ENCODE data around the gene ZSCAN22. TPM values are rescaled to one million over a fixed set of nuclear protein-coding genes. Genes with fewer than 3 reads are reported as not detected.

ZSCAN22 gene
- total RNA-seq, 1 donor from 2014 or later = 3.9 TPM

DNA sequence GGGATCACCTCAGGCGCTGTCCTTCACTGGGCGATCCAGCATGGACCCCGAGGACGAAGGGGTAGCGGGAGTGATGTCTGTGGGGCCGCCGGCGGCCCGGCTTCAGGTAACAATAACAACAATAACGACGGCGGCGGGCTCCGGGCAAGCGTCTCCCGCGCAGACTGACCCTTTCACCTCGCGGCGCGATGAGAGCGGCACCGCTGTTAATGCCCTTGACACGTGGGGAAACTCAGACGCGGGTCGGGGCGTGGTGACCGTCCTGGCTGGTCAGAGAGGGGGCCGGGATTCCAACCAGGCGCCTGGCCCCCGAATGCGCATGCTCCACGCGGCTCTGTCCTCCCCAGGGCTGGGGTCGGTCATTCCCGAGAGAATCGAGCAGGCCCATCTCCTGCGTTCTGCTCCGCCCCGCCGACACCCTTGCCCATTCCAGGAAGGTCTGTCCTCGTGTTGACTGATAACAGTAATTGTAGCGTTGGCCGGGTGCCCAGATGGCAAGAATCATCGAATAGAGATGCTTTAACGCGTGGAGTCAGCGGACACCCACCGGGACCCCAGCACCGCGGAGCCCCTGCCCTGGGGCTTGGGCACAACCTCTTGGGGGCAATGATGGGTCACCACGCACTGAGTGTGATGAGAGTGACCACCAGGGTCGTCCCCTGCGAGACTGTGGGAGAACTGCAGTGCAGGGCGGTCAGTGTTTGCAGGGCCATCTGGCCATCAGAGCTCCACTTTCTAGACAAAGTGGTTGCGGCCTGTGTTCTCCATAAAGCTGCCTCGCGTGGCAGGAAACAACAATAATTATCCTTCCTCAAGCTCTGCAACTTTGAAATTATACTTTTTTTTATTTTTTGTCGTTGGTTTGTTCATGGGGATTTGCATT, 47.5 kb upstream of the ZSCAN22 start:
- peak overlapping the region; percentile 92 for H3K27ac ChIP-seq
- no peaks in the 10 kb centered on the region for H3K27me3 ChIP-seq
- peaks cover 30% of the 10 kb centered on the region for H3K4me1 ChIP-seq
- H3K9me3 ChIP-seq = peaks cover 9% of the 10 kb centered on the region
- H3K36me3 ChIP-seq = peaks cover 0 to 26% of the 10 kb centered on the region in 2 donors
- H3K4me3 ChIP-seq = peak overlapping the region; percentile 69 to 100
- intact Hi-C loops (cut with DNase I) = no loop called here
- TF ChIP-seq POLR2AphosphoS5 (IDR thresholded peaks at IDR 0.05; ENCODE audit: insufficient read depth in 1 of 2, low read depth in 1 of 2) = peak in 1 of 2 donors; percentile 70
- TF ChIP-seq, protein P1, sequence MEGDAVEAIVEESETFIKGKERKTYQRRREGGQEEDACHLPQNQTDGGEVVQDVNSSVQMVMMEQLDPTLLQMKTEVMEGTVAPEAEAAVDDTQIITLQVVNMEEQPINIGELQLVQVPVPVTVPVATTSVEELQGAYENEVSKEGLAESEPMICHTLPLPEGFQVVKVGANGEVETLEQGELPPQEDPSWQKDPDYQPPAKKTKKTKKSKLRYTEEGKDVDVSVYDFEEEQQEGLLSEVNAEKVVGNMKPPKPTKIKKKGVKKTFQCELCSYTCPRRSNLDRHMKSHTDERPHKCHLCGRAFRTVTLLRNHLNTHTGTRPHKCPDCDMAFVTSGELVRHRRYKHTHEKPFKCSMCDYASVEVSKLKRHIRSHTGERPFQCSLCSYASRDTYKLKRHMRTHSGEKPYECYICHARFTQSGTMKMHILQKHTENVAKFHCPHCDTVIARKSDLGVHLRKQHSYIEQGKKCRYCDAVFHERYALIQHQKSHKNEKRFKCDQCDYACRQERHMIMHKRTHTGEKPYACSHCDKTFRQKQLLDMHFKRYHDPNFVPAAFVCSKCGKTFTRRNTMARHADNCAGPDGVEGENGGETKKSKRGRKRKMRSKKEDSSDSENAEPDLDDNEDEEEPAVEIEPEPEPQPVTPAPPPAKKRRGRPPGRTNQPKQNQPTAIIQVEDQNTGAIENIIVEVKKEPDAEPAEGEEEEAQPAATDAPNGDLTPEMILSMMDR (IDR thresholded peaks at IDR 0.05) = no peak
- no peak for DNase-seq (ENCODE audit: extremely low spot score in 2 of 2)

DNA sequence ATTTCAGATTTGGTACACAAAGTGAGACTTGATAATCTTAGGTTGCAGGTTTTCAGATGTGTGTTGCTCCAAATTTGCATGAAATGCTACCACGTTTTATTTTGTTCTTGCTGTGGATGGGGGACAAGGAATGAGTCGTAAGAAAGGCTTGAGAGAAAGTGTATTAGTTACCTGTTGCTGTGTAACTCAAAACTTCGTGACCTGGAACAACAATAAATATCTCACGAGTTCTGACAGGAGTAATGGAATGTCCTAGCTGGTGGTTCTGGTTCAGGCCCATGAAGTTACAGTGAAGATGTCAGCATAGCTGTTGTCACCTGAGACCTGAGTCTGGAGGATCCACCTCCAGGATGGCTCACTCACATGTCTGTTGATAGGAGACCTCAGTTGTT, 46.9 kb upstream of the ZSCAN22 start:
- intact Hi-C loops (cut with DNase I) = loop anchor here (1.0 kb wide), 1 partner anchor 28 kb away; no protein-coding TSS in a partner anchor
- no peak for TF ChIP-seq POLR2A (IDR thresholded peaks at IDR 0.05)
- TF ChIP-seq, protein P1 (IDR thresholded peaks at IDR 0.05) = no peak
- TF ChIP-seq POLR2AphosphoS5 (IDR thresholded peaks at IDR 0.05; ENCODE audit: insufficient read depth in 1 of 2, low read depth in 1 of 2) = no peak
- Histone ChIP-seq H3K9me3 (peaks cover 3% of the 10 kb centered on the region), H3K36me3 (peaks cover 0 to 24% of the 10 kb centered on the region in 2 donors), H3K4me1 (peaks cover 30% of the 10 kb centered on the region), H3K27me3 (no peaks in the 10 kb centered on the region), H3K27ac (no peak overlapping the region), H3K4me3 (peak overlapping the region; percentile 69 to 100)
- no peak for DNase-seq (ENCODE audit: extremely low spot score in 2 of 2)

DNA sequence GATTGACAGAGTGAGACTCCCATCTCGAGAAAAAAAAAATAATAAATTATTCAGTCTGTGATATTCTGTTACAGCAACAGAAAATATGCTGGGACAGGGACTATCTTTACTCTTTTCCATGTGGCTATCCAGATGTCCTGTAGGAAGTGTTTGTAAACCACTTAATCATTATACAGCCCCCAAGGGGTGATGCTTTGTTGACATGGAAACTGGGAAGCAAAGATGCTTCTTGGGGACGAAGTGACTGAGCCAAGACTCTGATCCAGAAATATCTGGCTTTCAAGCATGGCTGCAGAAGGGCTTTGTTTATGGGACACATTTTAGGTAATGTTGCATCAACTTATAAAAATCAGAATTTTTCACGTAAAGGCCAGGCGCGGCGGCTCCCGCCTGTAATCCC, 42.6 kb upstream of the ZSCAN22 start:
- Histone ChIP-seq H3K4me1 (peaks cover 24% of the 10 kb centered on the region), H3K27ac (no peak overlapping the region), H3K4me3 (no peak overlapping the region), H3K36me3 (peaks cover 0 to 45% of the 10 kb centered on the region in 2 donors), H3K9me3 (no peaks in the 10 kb centered on the region), H3K27me3 (no peaks in the 10 kb centered on the region)
- DNase-seq (ENCODE audit: extremely low spot score in 2 of 2) = no peak
- intact Hi-C loops (cut with DNase I) = no loop called here
- TF ChIP-seq, protein P1 (IDR thresholded peaks at IDR 0.05) = no peak
- TF ChIP-seq POLR2AphosphoS5 (IDR thresholded peaks at IDR 0.05; ENCODE audit: insufficient read depth in 1 of 2, low read depth in 1 of 2) (no peak), POLR2A (IDR thresholded peaks at IDR 0.05) (no peak)

DNA sequence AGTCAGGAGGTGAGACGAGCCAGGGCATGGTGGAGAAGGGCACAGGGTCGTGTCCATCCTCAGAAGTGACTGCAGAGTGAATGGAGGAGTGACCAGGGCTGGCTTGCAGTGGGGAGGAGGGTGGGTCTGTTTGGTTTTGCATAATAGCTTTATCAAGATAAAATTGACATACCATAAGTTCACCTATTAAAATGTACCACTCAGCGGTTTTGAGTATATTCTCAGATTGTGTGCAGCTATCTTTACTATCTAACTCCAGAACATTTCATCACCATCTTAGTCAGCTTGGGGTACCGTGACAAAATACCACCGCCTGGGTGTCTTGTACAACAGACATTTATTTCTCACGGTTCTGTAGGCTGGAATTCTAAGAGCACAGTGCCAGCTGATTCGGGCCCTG, 34.9 kb upstream of the ZSCAN22 start:
- Histone ChIP-seq H3K4me3 (no peak overlapping the region), H3K36me3 (peaks cover 6 to 94% of the 10 kb centered on the region in 2 donors), H3K27me3 (no peaks in the 10 kb centered on the region), H3K4me1 (no peaks in the 10 kb centered on the region), H3K9me3 (peaks cover 10% of the 10 kb centered on the region), H3K27ac (no peak overlapping the region)
- TF ChIP-seq POLR2AphosphoS5 (IDR thresholded peaks at IDR 0.05; ENCODE audit: insufficient read depth in 1 of 2, low read depth in 1 of 2) (no peak), POLR2A (IDR thresholded peaks at IDR 0.05) (no peak)
- TF ChIP-seq, protein P1 (IDR thresholded peaks at IDR 0.05) = no peak
- intact Hi-C loops (cut with DNase I) = no loop called here
- DNase-seq (ENCODE audit: extremely low spot score in 2 of 2) = no peak

Measured in vagina (tissue), 2 donors.